HG03097 (cell line): Measurements from ENCODE around the gene SLC2A5.

ENCODE experiments used
- ATAC-seq: cut with Tn5 transposase; IDR thresholded peaks from one replicate; pipeline ENCODE4 v1.9.1; 2021; ENCODE audit not compliant: unreplicated experiment, low FRiP score

SLC2A5 gene

GRCh38 chr1:9093091-9093490 is 23.7 kb upstream of the SLC2A5 start:
- no peak for ATAC-seq

GRCh38 chr1:9088807-9089206 is 19.4 kb upstream of the SLC2A5 start:
- no peak for ATAC-seq

- no peak for ATAC-seq
Observed at GRCh38 chr1:9087411-9088125, 18.1 kb upstream of the SLC2A5 start.

- ATAC-seq, result no peak
Observed at GRCh38 chr1:9086796-9087195, 17.4 kb upstream of the SLC2A5 start.

- ATAC-seq, result no peak
Observed at GRCh38 chr1:9086045-9086444, 16.6 kb upstream of the SLC2A5 start.

GRCh38 chr1:9085306-9085940 is 16.0 kb upstream of the SLC2A5 start:
- no peak for ATAC-seq

GRCh38 chr1:9084906-9085305 is 15.5 kb upstream of the SLC2A5 start:
- no peak for ATAC-seq

- no peak for ATAC-seq
Observed at GRCh38 chr1:9081473-9081872, 12.0 kb upstream of the SLC2A5 start.

GRCh38 chr1:9080705-9081291 is 11.4 kb upstream of the SLC2A5 start:
- no peak for ATAC-seq

- ATAC-seq, result no peak
Observed at GRCh38 chr1:9079988-9080704, 10.7 kb upstream of the SLC2A5 start.

GRCh38 chr1:9078752-9079500 is 9.5 kb upstream of the SLC2A5 start:
- no peak for ATAC-seq

- no peak for ATAC-seq
Observed at GRCh38 chr1:9078015-9078751, 8.7 kb upstream of the SLC2A5 start.

GRCh38 chr1:9075022-9075421 is 5.6 kb upstream of the SLC2A5 start:
- no peak for ATAC-seq

GRCh38 chr1:9073143-9073542 is 3.7 kb upstream of the SLC2A5 start:
- ATAC-seq, result no peak

GRCh38 chr1:9071554-9072235 is 2.3 kb upstream of the SLC2A5 start:
- ATAC-seq, result no peak

GRCh38 chr1:9070486-9070885 is 1.1 kb upstream of the SLC2A5 start:
- no peak for ATAC-seq

GRCh38 chr1:9068981-9069325 is 482 bp downstream of the SLC2A5 start:
- peak; percentile 4 for ATAC-seq

GRCh38 chr1:9066945-9067807 is 2.3 kb downstream of the SLC2A5 start:
- no peak for ATAC-seq
